Measurements from ENCODE around the gene BTG1.
"Not testable (repeated sequence)": the region's sequence is repeated elsewhere in the genome, so short reads cannot be mapped to it uniquely, and the experiment has no call there.

The BTG1 gene

GRCh38 chr12:92147491-92147890 is 1.8 kb upstream of the BTG1 start:
- DNase-seq, result no peak

GRCh38 chr12:92146497-92147224 is 1.0 kb upstream of the BTG1 start:
- DNase-seq, result no peak

GRCh38 chr12:92145481-92145730 is 240 bp downstream of the BTG1 start:
- DNase-seq, result no peak

- peak; percentile 69 for DNase-seq
Measured at GRCh38 chr12:92144631-92145480, 790 bp downstream of the BTG1 start.

- peak; percentile 77 for DNase-seq
Measured at GRCh38 chr12:92143686-92144630, 1.7 kb downstream of the BTG1 start.

- DNase-seq, result no peak
Measured at GRCh38 chr12:92143258-92143657, 2.4 kb downstream of the BTG1 start.

GRCh38 chr12:92142251-92142926 is 3.3 kb downstream of the BTG1 start:
- no peak for DNase-seq

GRCh38 chr12:92141591-92142121 is 4.0 kb downstream of the BTG1 start:
- DNase-seq, result peak; percentile 41

GRCh38 chr12:92140896-92141536 is 4.6 kb downstream of the BTG1 start:
- no peak for DNase-seq

- DNase-seq, result no peak
Measured at GRCh38 chr12:92140156-92140555, 5.5 kb downstream of the BTG1 start.

GRCh38 chr12:92139634-92140150 is 6.0 kb downstream of the BTG1 start:
- DNase-seq, result no peak

GRCh38 chr12:92138626-92139025 is 7.0 kb downstream of the BTG1 start:
- DNase-seq, result no peak

- no peak for DNase-seq
Measured at GRCh38 chr12:92138144-92138543, 7.5 kb downstream of the BTG1 start.

GRCh38 chr12:92136965-92137721 is 8.5 kb downstream of the BTG1 start:
- DNase-seq, result no peak

- DNase-seq, result no peak
Measured at GRCh38 chr12:92136026-92136730, 9.5 kb downstream of the BTG1 start.

GRCh38 chr12:92135541-92135940 is 10.1 kb downstream of the BTG1 start:
- not testable (repeated sequence) for DNase-seq

- no peak for DNase-seq
Measured at GRCh38 chr12:92134638-92135274, 10.9 kb downstream of the BTG1 start.

- no peak for DNase-seq
Measured at GRCh38 chr12:92133795-92134637, 11.6 kb downstream of the BTG1 start.

- peak; percentile 22 for DNase-seq
Measured at GRCh38 chr12:92133171-92133570, 12.5 kb downstream of the BTG1 start.
